Glutamatergic neuron (in vitro differentiated cells): Measurements from ENCODE around the gene DLST. TPM values are rescaled to one million over a fixed set of nuclear protein-coding genes. Genes with fewer than 3 reads are reported as not detected.

ENCODE experiments used
- DNase-seq: peaks from one replicate; pipeline ENCODE4 v3.0.0; 2022
- H3K27ac Mint-ChIP-seq: one replicate; pipeline ENCODE4 v1.8.0; 2020; ENCODE audit warnings: mild to moderate bottlenecking, mixed read lengths, inconsistent platforms; ENCODE audit not compliant: unreplicated experiment
- H3K27me3 Mint-ChIP-seq: one replicate; pipeline ENCODE4 v1.8.0; 2020; ENCODE audit warnings: mild to moderate bottlenecking, moderate library complexity, mixed read lengths, inconsistent platforms; ENCODE audit not compliant: unreplicated experiment
- H3K36me3 Mint-ChIP-seq: one replicate; pipeline ENCODE4 v1.8.0; 2020; ENCODE audit warnings: mild to moderate bottlenecking, mixed read lengths, inconsistent platforms; ENCODE audit not compliant: unreplicated experiment
- H3K4me1 Mint-ChIP-seq: one replicate; pipeline ENCODE4 v1.8.0; 2020; ENCODE audit warnings: mild to moderate bottlenecking, low read depth, mixed read lengths, inconsistent platforms; ENCODE audit not compliant: unreplicated experiment
- H3K4me3 Mint-ChIP-seq: one replicate; pipeline ENCODE4 v1.8.0; 2020; ENCODE audit warnings: mild to moderate bottlenecking, mixed read lengths, inconsistent platforms; ENCODE audit not compliant: unreplicated experiment
- H3K9me3 Mint-ChIP-seq: one replicate; pipeline ENCODE4 v1.8.0; 2020; ENCODE audit warnings: mild to moderate bottlenecking, moderate library complexity, mixed read lengths, inconsistent platforms; ENCODE audit not compliant: unreplicated experiment
- long read RNA-seq: library from polyadenylated mRNA; unstranded; transcript quantifications from one replicate; pipeline ENCODE4 v2.0.0, GENCODE V29; 2020; ENCODE audit not compliant: unreplicated experiment
- total RNA-seq: library from RNA; stranded (reverse); fragmentation: NEBNext Ultra II Directional; extraction: Animal tissue kit (Norgen Biotek cat#: 25700); gene quantifications from one replicate; pipeline ENCODE4 v1.2.1, GENCODE V29; 2021; ENCODE audit not compliant: unreplicated experiment
- TF ChIP-seq, protein P1 (sequence below): fragments of 200-600 bp; sonication (generic); IDR thresholded peaks from one replicate; pipeline ENCODE4 v1.5.0; 2021; ENCODE audit not compliant: partially characterized antibody, unreplicated experiment

DLST gene
- total RNA-seq: 114 TPM
- long read RNA-seq, partial matches to known transcripts: 1 of 1 reads
- long read RNA-seq, other reads (novel, unspliced or antisense): 0 of 1 reads

GRCh38 chr14:74881431-74882102 lies at the start of gene DLST:
DLST (plus strand) TSS chr14:74881916; CDS start chr14:74881954, 38 bp downstream.
- H3K9me3 Mint-ChIP-seq: peaks cover 3% of the 10 kb centered on the region
- DNase-seq: peak; percentile 94
- TF ChIP-seq, protein P1, sequence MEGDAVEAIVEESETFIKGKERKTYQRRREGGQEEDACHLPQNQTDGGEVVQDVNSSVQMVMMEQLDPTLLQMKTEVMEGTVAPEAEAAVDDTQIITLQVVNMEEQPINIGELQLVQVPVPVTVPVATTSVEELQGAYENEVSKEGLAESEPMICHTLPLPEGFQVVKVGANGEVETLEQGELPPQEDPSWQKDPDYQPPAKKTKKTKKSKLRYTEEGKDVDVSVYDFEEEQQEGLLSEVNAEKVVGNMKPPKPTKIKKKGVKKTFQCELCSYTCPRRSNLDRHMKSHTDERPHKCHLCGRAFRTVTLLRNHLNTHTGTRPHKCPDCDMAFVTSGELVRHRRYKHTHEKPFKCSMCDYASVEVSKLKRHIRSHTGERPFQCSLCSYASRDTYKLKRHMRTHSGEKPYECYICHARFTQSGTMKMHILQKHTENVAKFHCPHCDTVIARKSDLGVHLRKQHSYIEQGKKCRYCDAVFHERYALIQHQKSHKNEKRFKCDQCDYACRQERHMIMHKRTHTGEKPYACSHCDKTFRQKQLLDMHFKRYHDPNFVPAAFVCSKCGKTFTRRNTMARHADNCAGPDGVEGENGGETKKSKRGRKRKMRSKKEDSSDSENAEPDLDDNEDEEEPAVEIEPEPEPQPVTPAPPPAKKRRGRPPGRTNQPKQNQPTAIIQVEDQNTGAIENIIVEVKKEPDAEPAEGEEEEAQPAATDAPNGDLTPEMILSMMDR: no peak
- peak within 1 kb of the TSS; percentile 97 for H3K27ac Mint-ChIP-seq
- H3K27me3 Mint-ChIP-seq: peaks cover 4% of the 10 kb centered on the region
- no peaks in the 10 kb centered on the region for H3K36me3 Mint-ChIP-seq
- H3K4me1 Mint-ChIP-seq: peaks cover 26% of the 10 kb centered on the region
- H3K4me3 Mint-ChIP-seq: peak within 1 kb of the TSS; percentile 100

GRCh38 chr14:74832849-74833248 lies 48.9 kb upstream of the DLST start:
- no peaks in the 10 kb centered on the region for H3K4me1 Mint-ChIP-seq
- no peak overlapping the region for H3K27ac Mint-ChIP-seq
- H3K9me3 Mint-ChIP-seq: no peaks in the 10 kb centered on the region
- no peak for DNase-seq
- no peaks in the 10 kb centered on the region for H3K27me3 Mint-ChIP-seq
- H3K4me3 Mint-ChIP-seq: no peak overlapping the region
- TF ChIP-seq, protein P1: no peak
- H3K36me3 Mint-ChIP-seq: no peaks in the 10 kb centered on the region

DNA sequence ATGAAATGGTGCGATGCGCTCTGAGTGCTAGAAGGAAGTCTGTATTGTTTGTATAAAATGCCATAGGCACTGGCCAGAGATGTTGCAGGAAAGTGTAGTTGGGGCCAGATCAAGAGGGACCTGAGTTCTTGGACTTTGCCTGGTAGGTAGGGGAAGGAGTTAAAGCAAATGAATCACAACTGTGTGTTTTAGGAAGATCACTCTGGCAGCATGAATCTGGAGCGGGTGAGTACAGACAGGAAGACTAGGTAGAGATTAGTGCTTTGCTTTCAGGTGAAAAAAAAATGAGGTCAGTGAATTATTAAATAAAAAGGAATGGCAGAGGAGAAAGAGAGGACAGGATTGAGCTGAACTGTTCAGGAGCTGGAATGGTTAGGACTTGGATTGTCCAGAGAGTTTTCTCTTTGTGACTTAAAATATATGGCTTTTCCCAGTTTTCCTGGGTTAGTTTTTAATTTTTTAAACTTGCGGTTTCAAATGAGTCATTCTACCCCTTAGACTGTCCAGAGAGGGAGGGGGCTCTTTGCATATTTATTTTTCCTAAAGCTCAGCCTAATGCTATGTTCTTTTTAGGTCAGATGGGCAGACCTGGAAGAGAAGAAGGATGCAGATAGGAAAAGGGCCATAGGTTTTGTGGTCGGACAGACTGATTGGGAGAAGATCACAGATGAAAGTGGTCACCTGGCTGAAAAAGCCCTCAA lies 46.9 kb upstream of the DLST start:
- Mint-ChIP-seq H3K36me3 (no peaks in the 10 kb centered on the region), H3K27me3 (no peaks in the 10 kb centered on the region), H3K27ac (no peak overlapping the region), H3K4me1 (no peaks in the 10 kb centered on the region), H3K4me3 (no peak overlapping the region), H3K9me3 (no peaks in the 10 kb centered on the region)
- TF ChIP-seq, protein P1: no peak
- no peak for DNase-seq

DNA sequence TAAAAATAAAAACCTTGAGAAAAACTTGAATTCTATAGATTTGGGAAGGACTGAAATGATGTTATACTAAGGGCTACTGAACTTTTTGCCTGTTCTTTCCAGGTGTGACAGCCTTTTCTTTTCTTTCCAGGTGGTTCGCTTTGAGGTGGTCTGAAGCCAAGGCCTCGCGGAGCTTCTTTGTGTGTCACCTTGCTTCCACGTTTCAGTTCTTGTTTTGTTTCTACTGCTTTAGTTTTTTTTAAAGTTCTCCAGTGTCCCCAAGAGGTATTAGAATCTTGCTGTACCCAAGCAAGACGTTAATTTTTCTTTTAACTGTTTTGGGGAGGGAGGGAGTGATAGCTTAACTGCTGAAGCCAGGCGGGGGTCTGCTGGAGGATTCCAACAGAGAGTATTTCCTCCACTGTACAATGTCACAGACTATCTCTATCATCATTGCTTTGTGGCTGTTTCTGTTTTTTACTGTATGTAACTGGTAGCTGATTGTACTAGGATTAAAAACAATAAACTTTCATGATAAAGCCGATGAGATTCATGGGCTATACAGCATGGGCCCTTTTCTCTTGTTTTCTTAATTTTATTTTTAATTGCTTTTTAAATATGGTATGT lies 46.0 kb upstream of the DLST start:
- no peaks in the 10 kb centered on the region for H3K27me3 Mint-ChIP-seq
- TF ChIP-seq, protein P1: no peak
- H3K9me3 Mint-ChIP-seq: no peaks in the 10 kb centered on the region
- H3K27ac Mint-ChIP-seq: no peak overlapping the region
- H3K4me3 Mint-ChIP-seq: no peak overlapping the region
- no peaks in the 10 kb centered on the region for H3K4me1 Mint-ChIP-seq
- DNase-seq: no peak
- no peaks in the 10 kb centered on the region for H3K36me3 Mint-ChIP-seq
